ENCODE measurements around the gene TRMT61A.
A peak's percentile ranks its signal among the peaks of the same experiment; 100 is the strongest.

The TRMT61A gene

DNA sequence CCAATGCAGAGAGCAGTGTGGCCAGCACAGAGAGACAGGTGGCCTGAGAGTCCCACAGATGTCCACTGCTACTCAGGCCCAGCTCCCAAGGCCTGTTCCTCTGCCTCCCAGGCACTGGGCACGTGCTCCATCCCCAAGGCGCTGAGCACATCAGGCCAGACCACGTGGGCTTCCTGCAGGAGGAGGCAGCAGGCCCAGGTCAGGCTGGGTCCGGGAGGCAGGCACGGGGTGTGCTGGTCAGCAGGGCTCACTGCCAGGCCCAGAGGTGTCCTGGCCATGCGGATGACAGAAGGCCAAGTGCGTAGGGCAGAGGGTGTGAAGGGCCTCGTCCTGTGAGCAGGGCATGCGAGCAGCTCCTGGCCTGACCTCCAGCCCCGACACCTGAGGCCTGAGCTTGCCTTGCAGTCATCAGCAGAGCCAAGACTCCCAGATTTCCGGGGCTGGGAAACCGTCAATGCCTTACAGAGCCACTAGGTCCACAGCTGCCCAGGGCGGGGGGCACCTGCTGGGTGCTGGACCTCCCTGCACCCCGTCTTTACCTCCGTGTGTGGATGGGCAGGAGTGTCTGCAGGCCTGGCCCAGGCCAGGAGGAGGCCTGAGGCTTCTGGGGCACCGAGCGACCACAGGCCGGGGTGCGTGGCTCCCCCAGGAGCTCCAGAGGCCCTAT lies 14.9 kb downstream of the TRMT61A start:
- TF ChIP-seq CTCF (IDR thresholded peaks at IDR 0.05) (no peak), ZFX (IDR thresholded peaks at IDR 0.05; ENCODE audit: borderline replicate concordance) (no peak)
- no peak overlapping the region for H3K27ac ChIP-seq

DNA sequence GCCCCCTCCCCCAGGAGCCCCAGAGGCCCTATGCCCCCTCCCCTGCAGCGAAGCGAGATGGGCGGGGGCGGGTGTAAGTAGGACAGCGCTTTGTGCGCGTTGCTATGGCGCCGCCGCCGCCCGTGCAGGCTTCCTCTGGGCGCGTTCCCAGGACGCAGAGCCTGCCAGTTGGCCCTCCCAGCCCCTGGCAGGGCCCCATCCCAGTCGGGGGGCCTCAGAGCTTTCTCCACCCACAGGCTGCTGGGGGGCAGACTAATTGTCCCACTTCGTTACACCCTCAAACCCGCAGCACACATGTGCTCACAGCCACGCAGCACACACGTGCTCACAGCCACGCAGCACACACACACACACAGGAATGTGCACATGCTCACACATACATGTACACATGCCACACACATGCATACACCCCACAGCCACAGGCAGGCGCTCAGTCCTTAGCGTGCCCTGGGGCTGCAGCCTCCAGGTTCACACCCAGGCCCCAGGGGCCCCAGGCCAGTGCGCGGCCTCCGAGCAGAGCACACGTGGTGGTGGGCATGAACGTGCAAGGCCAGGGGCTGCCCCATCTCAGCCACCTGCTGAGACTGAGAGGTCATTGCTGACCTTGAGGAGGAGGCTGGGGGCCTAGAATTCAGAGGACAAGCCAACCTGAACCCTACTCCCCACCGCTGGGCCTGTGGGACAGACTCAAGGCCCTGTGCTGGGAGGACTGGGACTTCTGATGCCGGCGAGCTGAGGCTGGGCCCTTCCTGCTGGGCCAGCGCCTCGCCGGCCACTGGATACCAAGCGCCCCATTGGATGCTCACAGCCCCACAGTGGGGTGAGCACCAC lies 15.6 kb downstream of the TRMT61A start:
- no peak overlapping the region for H3K27ac ChIP-seq
- no peak for TF ChIP-seq ZFX (IDR thresholded peaks at IDR 0.05; ENCODE audit: borderline replicate concordance)
- no peak for TF ChIP-seq CTCF (IDR thresholded peaks at IDR 0.05)

DNA sequence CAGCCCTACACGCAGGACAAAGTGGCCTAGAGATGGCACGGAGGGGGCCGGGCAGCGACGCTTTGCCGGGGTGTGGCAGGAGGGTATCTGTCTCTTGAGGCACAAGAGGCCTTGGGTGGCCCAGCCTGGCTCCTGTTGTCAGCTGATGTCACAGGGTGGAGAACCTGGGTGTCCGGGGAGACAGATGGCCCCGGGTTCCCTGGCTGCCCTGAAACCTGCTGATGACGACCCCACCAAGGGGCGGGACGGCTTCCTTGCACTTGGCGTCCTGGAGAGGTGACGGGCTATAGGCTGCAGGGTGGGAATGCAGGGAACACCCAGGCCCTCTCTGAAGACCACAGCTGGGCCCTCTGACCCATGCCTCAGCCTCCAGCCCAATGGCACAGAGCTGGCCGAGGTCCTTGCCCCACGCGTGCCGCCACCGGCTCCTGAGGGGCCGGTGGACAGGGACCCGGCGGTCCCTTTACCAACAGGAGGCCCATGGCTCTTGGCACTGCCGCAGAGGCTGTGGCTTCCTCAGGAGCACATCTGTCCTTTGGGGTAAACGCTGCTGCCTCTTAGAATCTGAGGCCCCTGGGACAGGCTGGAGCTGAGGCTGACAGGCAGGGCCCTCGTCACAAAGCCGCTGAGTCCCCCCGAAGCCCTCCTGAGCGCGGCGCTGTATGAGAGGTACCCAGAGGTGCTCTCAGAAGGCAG lies 16.4 kb downstream of the TRMT61A start:
- no peak for TF ChIP-seq ZFX (IDR thresholded peaks at IDR 0.05; ENCODE audit: borderline replicate concordance)
- no peak for TF ChIP-seq CTCF (IDR thresholded peaks at IDR 0.05)
- H3K27ac ChIP-seq: no peak overlapping the region

GRCh38 chr14:103545915-103546651 lies 17.1 kb downstream of the TRMT61A start:
- TF ChIP-seq ZFX (IDR thresholded peaks at IDR 0.05; ENCODE audit: borderline replicate concordance): no peak
- no peak for TF ChIP-seq CTCF (IDR thresholded peaks at IDR 0.05)

GRCh38 chr14:103546652-103547454 lies 17.9 kb downstream of the TRMT61A start:
- peak; percentile 87 for TF ChIP-seq CTCF (IDR thresholded peaks at IDR 0.05)
- no peak for TF ChIP-seq ZFX (IDR thresholded peaks at IDR 0.05; ENCODE audit: borderline replicate concordance)
- H3K27ac ChIP-seq: no peak overlapping the region

More at GRCh38 chr14:103545915-103546651, 17.1 kb downstream of the TRMT61A start:
- no peak overlapping the region for H3K27ac ChIP-seq

DNA sequence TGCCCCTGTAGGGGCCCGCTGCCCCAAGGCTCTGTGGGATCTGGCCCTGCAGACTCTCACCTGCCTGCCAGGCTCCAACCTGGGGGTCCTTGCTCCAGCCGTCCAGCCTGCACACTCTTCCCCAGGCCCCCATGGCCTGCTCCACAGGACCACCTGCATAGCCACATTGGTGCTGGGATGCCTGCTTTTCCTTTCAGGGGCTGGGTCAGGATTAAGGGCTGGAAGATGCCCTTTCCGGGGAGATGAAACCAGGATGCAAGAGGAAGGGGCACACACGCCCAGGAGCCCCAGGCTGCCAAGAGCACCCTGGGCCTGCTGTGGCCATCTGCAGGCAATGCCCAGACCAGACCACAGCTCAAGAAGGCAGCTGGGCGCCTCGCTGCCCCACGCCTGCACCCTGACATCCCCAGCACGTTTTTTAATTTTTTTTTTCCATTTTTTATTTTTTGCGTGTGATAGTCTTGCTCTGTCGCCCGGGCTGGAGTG lies 18.5 kb downstream of the TRMT61A start:
- no peak overlapping the region for H3K27ac ChIP-seq
- TF ChIP-seq ZFX (IDR thresholded peaks at IDR 0.05; ENCODE audit: borderline replicate concordance) (no peak), CTCF (IDR thresholded peaks at IDR 0.05) (no peak)
